OCI-LY1 (cell line): ENCODE results near the gene NAGA.

Experiments
- H2AFZ ChIP-seq: fragments of 200-600 bp; sonication (generic), shearing (Covaris generic); 2 replicates; pipeline ENCODE4 v1.6.0; 2014; ENCODE audit warnings: antibody characterized with exemption, mild to moderate bottlenecking, low read length
- H3F3A ChIP-seq: fragments of 200-600 bp; sonication (generic), shearing (Covaris generic); 2 replicates; pipeline ENCODE4 v1.6.0; 2014; ENCODE audit warnings: mild to moderate bottlenecking, antibody characterized with exemption, low read length, moderate library complexity; ENCODE audit not compliant: insufficient read depth
- H3K27ac ChIP-seq: fragments of 200-600 bp; sonication (generic); 2 replicates; pipeline ENCODE4 v1.5.1; 2014; ENCODE audit warnings: low read length, mixed run types, mild to moderate bottlenecking, low read depth; ENCODE audit not compliant: poor library complexity, severe bottlenecking
- H3K27me3 ChIP-seq: fragments of 200-600 bp; sonication (generic); 2 replicates; pipeline ENCODE4 v1.6.0; 2014; ENCODE audit warnings: antibody characterized with exemption, mild to moderate bottlenecking, low read length, moderate library complexity; ENCODE audit not compliant: insufficient read depth
- H3K36me3 ChIP-seq: fragments of 200-600 bp; sonication (generic); 2 replicates; pipeline ENCODE4 v1.6.1; 2014; ENCODE audit warnings: mild to moderate bottlenecking, antibody characterized with exemption, low read length, moderate library complexity, mixed read lengths; ENCODE audit not compliant: insufficient read depth
- H3K4me1 ChIP-seq: fragments of 200-600 bp; sonication (generic); 2 replicates; pipeline ENCODE4 v1.5.1; 2014; ENCODE audit warnings: mild to moderate bottlenecking, low read length, moderate library complexity; ENCODE audit not compliant: insufficient read depth, severe bottlenecking
- H3K4me2 ChIP-seq: fragments of 200-600 bp; sonication (generic), shearing (Covaris generic); 2 replicates; pipeline ENCODE4 v1.6.1; 2014; ENCODE audit warnings: low read length
- H3K4me3 ChIP-seq: fragments of 200-600 bp; sonication (generic); 2 replicates; pipeline ENCODE4 v1.5.1; 2014; ENCODE audit warnings: low read length, low read depth, mild to moderate bottlenecking, mixed read lengths; ENCODE audit not compliant: poor library complexity, severe bottlenecking
- H3K79me2 ChIP-seq: fragments of 200-600 bp; shearing (Covaris generic); 2 replicates; pipeline ENCODE4 v1.6.1; 2016; ENCODE audit warnings: mixed run types, low read length, mixed read lengths; ENCODE audit not compliant: insufficient read depth
- H3K9ac ChIP-seq: fragments of 200-600 bp; sonication (generic), shearing (Covaris generic); 2 replicates; pipeline ENCODE4 v1.6.1; 2014; ENCODE audit warnings: mild to moderate bottlenecking, low read length, mixed read lengths
- H3K9me2 ChIP-seq: fragments of 200-600 bp; sonication (generic), shearing (Covaris generic); 2 replicates; pipeline ENCODE4 v1.6.1; 2014; ENCODE audit warnings: low read depth, mild to moderate bottlenecking, low read length, mixed read lengths
- H3K9me3 ChIP-seq: fragments of 200-600 bp; shearing (Covaris generic); 2 replicates; pipeline ENCODE4 v1.6.1; 2014; ENCODE audit warnings: low read length, mixed read lengths
- H4K20me1 ChIP-seq: fragments of 200-600 bp; sonication (generic), shearing (Covaris generic); 2 replicates; pipeline ENCODE4 v1.6.0; 2016; ENCODE audit warnings: mild to moderate bottlenecking, low read length; ENCODE audit not compliant: insufficient read depth
- CTCF ChIP-seq: fragments of 200-600 bp; sonication (generic), shearing (Covaris generic); IDR thresholded peaks from 2 replicates; pipeline ENCODE4 v1.5.1; 2017; ENCODE audit warnings: mild to moderate bottlenecking, antibody characterized with exemption, low read length, moderate library complexity, mixed read lengths
- EZH2 ChIP-seq: fragments of 200-600 bp; sonication (generic), shearing (Covaris generic); IDR thresholded peaks from 2 replicates; pipeline ENCODE4 v1.8.0; 2017; ENCODE audit warnings: borderline replicate concordance, mixed run types, mild to moderate bottlenecking, antibody characterized with exemption, low read length, moderate library complexity, mixed read lengths

Gene NAGA

DNA sequence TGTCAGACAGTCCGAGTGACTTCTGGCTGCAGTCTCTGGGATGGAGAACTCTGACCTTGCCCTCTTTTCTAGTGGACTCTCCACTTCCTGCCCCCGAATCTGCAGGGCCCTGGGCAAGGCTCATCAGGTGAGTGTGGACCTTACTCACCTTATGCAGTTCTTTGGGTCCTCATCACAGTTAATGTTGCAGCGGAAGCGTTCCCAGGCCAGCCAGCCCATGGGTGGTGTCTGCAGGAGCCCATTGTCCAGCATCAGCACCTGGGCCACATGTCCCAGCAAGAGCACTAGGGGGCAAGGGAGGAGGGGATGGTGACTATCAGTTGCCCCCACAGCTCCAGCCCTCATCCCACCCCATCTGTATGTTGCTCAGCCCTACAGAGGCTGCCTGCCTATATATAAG, 2.3 kb downstream of the NAGA start:
- H3K4me1 ChIP-seq: peaks cover 18% of the 10 kb centered on the region
- H3K4me3 ChIP-seq: no peak overlapping the region
- H3K79me2 ChIP-seq: no peaks in the 10 kb centered on the region
- no peaks in the 10 kb centered on the region for H3K27me3 ChIP-seq
- no peaks in the 10 kb centered on the region for H3K9me3 ChIP-seq
- H4K20me1 ChIP-seq: no peaks in the 10 kb centered on the region
- H3K27ac ChIP-seq: no peak overlapping the region
- H3F3A ChIP-seq: no peaks in the 10 kb centered on the region
- H3K36me3 ChIP-seq: peaks cover 19% of the 10 kb centered on the region
- H3K4me2 ChIP-seq: no peak overlapping the region
- no peak overlapping the region for H2AFZ ChIP-seq
- TF ChIP-seq CTCF: no peak
- TF ChIP-seq EZH2: no peak
- no peak overlapping the region for H3K9ac ChIP-seq
- no peaks in the 10 kb centered on the region for H3K9me2 ChIP-seq

DNA sequence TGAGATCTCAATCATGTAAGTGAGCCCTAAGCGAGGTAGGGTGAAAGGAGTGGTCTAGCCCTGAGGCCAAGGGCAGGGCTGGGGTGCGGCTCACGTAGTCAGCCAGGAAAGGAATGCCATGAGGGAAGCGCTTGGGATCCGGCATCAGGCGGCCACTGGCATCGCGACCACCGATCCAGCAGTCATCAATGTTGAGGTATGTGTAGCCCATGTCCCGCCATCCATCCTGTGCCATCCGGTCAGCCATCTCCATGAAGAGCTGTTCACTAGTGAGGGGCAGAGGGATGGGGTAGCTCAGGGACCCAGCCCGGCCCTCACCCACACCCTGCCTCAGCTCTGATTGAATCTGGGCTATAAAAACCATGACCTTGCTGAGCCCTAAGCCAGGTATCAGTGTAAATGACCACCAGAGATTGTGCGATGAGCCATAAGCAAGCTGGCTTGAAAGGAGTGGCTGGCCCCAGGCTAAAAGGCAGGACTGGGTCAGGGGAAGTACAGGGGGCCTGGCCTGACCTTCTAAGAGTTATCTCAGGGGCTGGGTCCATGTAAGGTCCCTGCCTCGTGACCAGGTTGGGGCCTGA, 2.9 kb downstream of the NAGA start:
- Histone ChIP-seq H2AFZ (no peak overlapping the region), H3K79me2 (no peaks in the 10 kb centered on the region), H3K27me3 (no peaks in the 10 kb centered on the region), H3K4me1 (peaks cover 18% of the 10 kb centered on the region), H3K4me3 (no peak overlapping the region), H3K9ac (no peak overlapping the region), H3K4me2 (no peak overlapping the region), H3K27ac (no peak overlapping the region), H3K36me3 (peaks cover 21% of the 10 kb centered on the region), H3K9me2 (no peaks in the 10 kb centered on the region), H3F3A (no peaks in the 10 kb centered on the region), H4K20me1 (no peaks in the 10 kb centered on the region), H3K9me3 (no peaks in the 10 kb centered on the region)
- TF ChIP-seq EZH2 (no peak), CTCF (no peak)

DNA sequence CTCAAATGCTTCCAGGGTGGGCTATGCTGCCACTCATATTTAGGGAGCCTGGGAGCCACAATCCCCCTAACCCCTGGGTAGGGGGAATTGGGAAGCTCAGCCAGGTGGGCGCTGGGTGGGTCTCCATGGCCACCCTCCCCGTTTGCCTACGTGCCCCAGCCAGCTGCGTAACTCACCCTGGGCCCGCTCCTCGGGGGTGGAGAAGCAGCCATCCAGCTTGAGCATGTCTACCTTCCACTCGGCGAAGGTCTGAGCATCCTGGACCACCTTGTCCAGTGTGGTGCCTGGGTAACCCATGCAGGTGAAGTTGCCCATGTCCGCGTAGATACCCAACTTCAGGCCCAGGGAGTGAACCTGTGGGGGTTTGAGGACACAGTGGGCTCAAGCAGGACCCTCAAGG, 3.7 kb downstream of the NAGA start:
- Histone ChIP-seq H4K20me1 (no peaks in the 10 kb centered on the region), H3K27ac (no peak overlapping the region), H3K4me2 (no peak overlapping the region), H3K79me2 (no peaks in the 10 kb centered on the region), H3K9me2 (no peaks in the 10 kb centered on the region), H2AFZ (no peak overlapping the region), H3K4me1 (peaks cover 18% of the 10 kb centered on the region), H3K9me3 (no peaks in the 10 kb centered on the region), H3K36me3 (peaks cover 23% of the 10 kb centered on the region), H3F3A (no peaks in the 10 kb centered on the region), H3K27me3 (no peaks in the 10 kb centered on the region), H3K9ac (no peak overlapping the region), H3K4me3 (no peak overlapping the region)
- TF ChIP-seq CTCF (no peak), EZH2 (no peak)
